ENCODE data around the gene NTRK3. TPM values are rescaled to one million over a fixed set of nuclear protein-coding genes. Genes with fewer than 3 reads are reported as not detected.

The NTRK3 gene
- total RNA-seq, 1 experiment from 2014 or later = not detected

DNA sequence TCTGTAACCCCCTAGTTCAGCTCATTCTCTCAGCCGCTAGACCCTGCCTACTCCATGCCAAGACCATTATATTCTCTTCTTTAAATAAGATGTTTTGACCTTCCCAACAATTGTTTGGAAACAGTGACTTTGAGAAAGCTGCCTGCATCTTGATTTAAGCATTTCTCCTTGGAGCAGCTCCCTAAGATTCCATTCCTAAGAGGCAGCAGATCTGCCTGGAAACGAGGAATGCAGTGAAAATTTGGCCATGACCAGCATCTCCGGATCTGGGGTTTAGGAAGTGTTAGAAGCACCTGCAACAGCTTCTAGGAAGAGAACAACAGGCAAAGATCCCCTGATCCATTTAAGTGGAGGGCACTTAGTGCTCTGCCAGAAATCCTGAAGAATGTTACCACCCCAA is 235.7 kb downstream of the NTRK3 start:
- POLR2A ChIA-PET (ENCODE audit: unreplicated experiment) = no interaction called here
- CTCF ChIA-PET = no interaction called here
- H3K27me3 ChIP-seq (ENCODE audit: low read length) = no peaks in the 10 kb centered on the region

DNA sequence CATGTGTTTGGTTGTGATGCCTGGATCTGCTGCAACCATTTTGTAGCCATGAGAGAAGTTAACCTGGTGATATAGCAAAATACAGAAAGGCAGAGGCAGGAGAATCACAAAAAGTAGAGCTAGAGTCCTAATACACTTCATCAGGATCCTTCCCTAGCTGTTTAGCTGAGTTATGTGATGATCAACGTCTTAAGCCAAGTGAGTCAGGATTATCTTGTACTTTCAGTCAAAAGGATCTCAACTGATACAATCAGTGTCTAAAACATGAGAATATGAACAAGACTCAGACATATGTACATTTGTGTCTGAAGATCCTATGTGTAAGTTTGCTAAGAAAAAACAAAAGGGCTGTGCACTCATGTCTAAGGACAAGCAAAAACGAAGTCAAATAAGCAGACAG is 236.9 kb downstream of the NTRK3 start:
- Histone ChIP-seq H3K4me1 (ENCODE audit: insufficient read depth, low read length) (no peaks in the 10 kb centered on the region), H3F3A (ENCODE audit: low read length, unreplicated experiment) (no peaks in the 10 kb centered on the region), H3K9me2 (replicated peaks; ENCODE audit: low read length) (no peaks in the 10 kb centered on the region), H3K4me3 (ENCODE audit: low read length) (no peak overlapping the region), H2AFZ (ENCODE audit: low read length) (no peak overlapping the region), H3K79me2 (ENCODE audit: low read length) (no peaks in the 10 kb centered on the region), H3K27me3 (ENCODE audit: low read length) (no peaks in the 10 kb centered on the region), H4K20me1 (ENCODE audit: low read length) (no peaks in the 10 kb centered on the region), H3K9me3 (ENCODE audit: low read length) (no peaks in the 10 kb centered on the region), H3K27ac (ENCODE audit: low read length) (no peak overlapping the region), H3K4me2 (ENCODE audit: low read length) (no peak overlapping the region), H3K36me3 (ENCODE audit: low read depth, low read length) (no peaks in the 10 kb centered on the region), H3K9ac (ENCODE audit: low read length) (no peak overlapping the region)
- ChIA-PET POLR2A (ENCODE audit: unreplicated experiment) (no interaction called here), CTCF (no interaction called here)
- intact Hi-C loops (cut with micrococcal nuclease) = no loop called here
- no peak for DNase-seq
- TF ChIP-seq, protein P1, sequence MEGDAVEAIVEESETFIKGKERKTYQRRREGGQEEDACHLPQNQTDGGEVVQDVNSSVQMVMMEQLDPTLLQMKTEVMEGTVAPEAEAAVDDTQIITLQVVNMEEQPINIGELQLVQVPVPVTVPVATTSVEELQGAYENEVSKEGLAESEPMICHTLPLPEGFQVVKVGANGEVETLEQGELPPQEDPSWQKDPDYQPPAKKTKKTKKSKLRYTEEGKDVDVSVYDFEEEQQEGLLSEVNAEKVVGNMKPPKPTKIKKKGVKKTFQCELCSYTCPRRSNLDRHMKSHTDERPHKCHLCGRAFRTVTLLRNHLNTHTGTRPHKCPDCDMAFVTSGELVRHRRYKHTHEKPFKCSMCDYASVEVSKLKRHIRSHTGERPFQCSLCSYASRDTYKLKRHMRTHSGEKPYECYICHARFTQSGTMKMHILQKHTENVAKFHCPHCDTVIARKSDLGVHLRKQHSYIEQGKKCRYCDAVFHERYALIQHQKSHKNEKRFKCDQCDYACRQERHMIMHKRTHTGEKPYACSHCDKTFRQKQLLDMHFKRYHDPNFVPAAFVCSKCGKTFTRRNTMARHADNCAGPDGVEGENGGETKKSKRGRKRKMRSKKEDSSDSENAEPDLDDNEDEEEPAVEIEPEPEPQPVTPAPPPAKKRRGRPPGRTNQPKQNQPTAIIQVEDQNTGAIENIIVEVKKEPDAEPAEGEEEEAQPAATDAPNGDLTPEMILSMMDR (conservative IDR thresholded peaks at IDR 0.05; ENCODE audit: low read depth, low read length) = no peak
- TF ChIP-seq EZH2 (IDR thresholded peaks at IDR 0.05; ENCODE audit: low read length, unreplicated experiment) (no peak), EZH2phosphoT487 (IDR thresholded peaks at IDR 0.05; ENCODE audit: borderline replicate concordance, low read length) (no peak)
- no peak for ATAC-seq
- BruUV-seq (replicated peaks) = no TSS peak

More for the DNA sequence above, 235.7 kb downstream of the NTRK3 start:
- H3F3A ChIP-seq (ENCODE audit: low read length, unreplicated experiment) = no peaks in the 10 kb centered on the region
- H3K4me2 ChIP-seq (ENCODE audit: low read length) = no peak overlapping the region
- no peak overlapping the region for H3K4me3 ChIP-seq (ENCODE audit: low read length)
- BruUV-seq (replicated peaks) = no TSS peak
- no peaks in the 10 kb centered on the region for H4K20me1 ChIP-seq (ENCODE audit: low read length)
- intact Hi-C loops (cut with micrococcal nuclease) = no loop called here
- no peaks in the 10 kb centered on the region for H3K9me2 ChIP-seq (replicated peaks; ENCODE audit: low read length)
- H3K4me1 ChIP-seq (ENCODE audit: insufficient read depth, low read length) = no peaks in the 10 kb centered on the region
- no peak overlapping the region for H3K27ac ChIP-seq (ENCODE audit: low read length)
- no peak overlapping the region for H2AFZ ChIP-seq (ENCODE audit: low read length)
- TF ChIP-seq EZH2phosphoT487 (IDR thresholded peaks at IDR 0.05; ENCODE audit: borderline replicate concordance, low read length) = no peak
- TF ChIP-seq, protein P1 (conservative IDR thresholded peaks at IDR 0.05; ENCODE audit: low read depth, low read length) = no peak
- TF ChIP-seq EZH2 (IDR thresholded peaks at IDR 0.05; ENCODE audit: low read length, unreplicated experiment) = no peak
- no peaks in the 10 kb centered on the region for H3K79me2 ChIP-seq (ENCODE audit: low read length)
- no peaks in the 10 kb centered on the region for H3K36me3 ChIP-seq (ENCODE audit: low read depth, low read length)
- ATAC-seq (no peak), DNase-seq (no peak)
- no peak overlapping the region for H3K9ac ChIP-seq (ENCODE audit: low read length)
- H3K9me3 ChIP-seq (ENCODE audit: low read length) = no peaks in the 10 kb centered on the region

DNA sequence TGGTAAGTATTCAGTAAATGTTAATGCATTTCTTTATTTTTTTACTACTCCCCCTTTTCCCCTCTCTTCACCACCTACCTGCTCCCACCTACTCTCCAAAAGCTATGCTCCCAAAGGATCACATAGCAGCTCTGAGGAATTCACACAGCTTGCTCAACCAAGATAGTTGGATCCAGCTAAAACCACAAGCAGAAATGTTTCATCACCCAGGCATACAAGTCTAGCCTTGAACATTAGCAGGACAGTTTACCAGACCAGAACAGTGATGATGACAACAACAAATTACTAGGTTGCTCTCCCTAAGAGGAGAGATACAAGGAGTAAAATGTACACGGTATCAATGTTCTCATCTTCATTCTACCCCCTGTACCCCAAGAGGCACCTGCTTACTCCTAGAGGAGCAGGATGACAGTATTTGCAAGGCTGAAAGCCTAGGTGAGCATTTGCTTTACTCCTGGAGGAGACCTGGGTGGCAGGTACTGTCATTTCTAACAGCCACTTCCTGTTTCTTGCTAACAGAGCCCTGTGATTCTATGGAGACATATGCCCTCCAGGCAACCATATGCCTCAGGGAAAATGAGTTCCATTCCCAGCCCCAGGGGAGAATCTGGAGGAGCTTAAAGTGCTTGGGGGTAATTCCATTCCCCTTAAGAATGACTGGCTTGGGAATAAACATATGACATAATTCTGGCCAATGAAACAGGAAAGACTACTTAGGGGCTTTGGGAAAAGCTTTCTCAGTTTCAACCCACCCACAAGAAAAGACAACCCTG is 237.5 kb downstream of the NTRK3 start:
- intact Hi-C loops (cut with micrococcal nuclease) = no loop called here
- H3K9ac ChIP-seq (ENCODE audit: low read length) = no peak overlapping the region
- no peaks in the 10 kb centered on the region for H3K9me3 ChIP-seq (ENCODE audit: low read length)
- ChIA-PET CTCF (no interaction called here), POLR2A (ENCODE audit: unreplicated experiment) (no interaction called here)
- no peaks in the 10 kb centered on the region for H3K9me2 ChIP-seq (replicated peaks; ENCODE audit: low read length)
- ATAC-seq = no peak
- no TSS peak for BruUV-seq (replicated peaks)
- TF ChIP-seq, protein P1 (conservative IDR thresholded peaks at IDR 0.05; ENCODE audit: low read depth, low read length) = no peak
- no peak for TF ChIP-seq EZH2phosphoT487 (IDR thresholded peaks at IDR 0.05; ENCODE audit: borderline replicate concordance, low read length)
- TF ChIP-seq EZH2 (IDR thresholded peaks at IDR 0.05; ENCODE audit: low read length, unreplicated experiment) = no peak
- no peak for DNase-seq
- H3K4me2 ChIP-seq (ENCODE audit: low read length) = no peak overlapping the region
- no peaks in the 10 kb centered on the region for H4K20me1 ChIP-seq (ENCODE audit: low read length)
- H3K4me3 ChIP-seq (ENCODE audit: low read length) = no peak overlapping the region
- H3K4me1 ChIP-seq (ENCODE audit: insufficient read depth, low read length) = no peaks in the 10 kb centered on the region
- no peak overlapping the region for H3K27ac ChIP-seq (ENCODE audit: low read length)
- no peaks in the 10 kb centered on the region for H3K36me3 ChIP-seq (ENCODE audit: low read depth, low read length)
- no peaks in the 10 kb centered on the region for H3K79me2 ChIP-seq (ENCODE audit: low read length)
- no peak overlapping the region for H2AFZ ChIP-seq (ENCODE audit: low read length)
- H3F3A ChIP-seq (ENCODE audit: low read length, unreplicated experiment) = no peaks in the 10 kb centered on the region
- H3K27me3 ChIP-seq (ENCODE audit: low read length) = no peaks in the 10 kb centered on the region

All from PC-3 (cell line).